Tibial nerve (tissue), 4 donors: Measurements from ENCODE around the gene ZNF562.

Source experiments
- CTCF ChIP-seq, 5 experiments: fragments of 200-600 bp in 3 of 5; fragments of 450-650 bp in 2 of 5; sonication (generic) in 3 of 5; IDR thresholded peaks; one replicate each; pipeline ENCODE4 v1.5.1; 2016 to 2019; ENCODE audit warnings: antibody characterized with exemption in 5 of 5, mild to moderate bottlenecking in 3 of 5, moderate library complexity in 2 of 5
- EP300 ChIP-seq, 2 donors: sonication (generic); formaldehyde crosslinking; IDR thresholded peaks; one replicate each; pipeline ENCODE4 v1.6.1; 2017; ENCODE audit warnings: antibody characterized with exemption in 2 of 2, mild to moderate bottlenecking in 1 of 2
- POLR2A ChIP-seq, 2 donors: fragments of 450-650 bp; IDR thresholded peaks; one replicate each; pipeline ENCODE4 v1.6.1; 2017; ENCODE audit warnings: antibody characterized with exemption in 2 of 2, mild to moderate bottlenecking in 2 of 2, moderate library complexity in 2 of 2

GRCh38 chr19:9658769-9659168, 16.1 kb downstream of the ZNF562 start:
- TF ChIP-seq CTCF (IDR thresholded peaks at IDR 0.05) (no peak), POLR2A (IDR thresholded peaks at IDR 0.05) (no peak), EP300 (IDR thresholded peaks at IDR 0.05) (no peak)
